ENCODE results near the gene C1orf105.

The C1orf105 gene

GRCh38 chr1:172476218-172476811 is 55.8 kb downstream of the C1orf105 start:
- TF ChIP-seq CTCF (IDR thresholded peaks at IDR 0.05; ENCODE audit: low read depth, low read length): no peak

GRCh38 chr1:172477216-172477615 is 56.7 kb downstream of the C1orf105 start:
- no peak for TF ChIP-seq CTCF (IDR thresholded peaks at IDR 0.05; ENCODE audit: low read depth, low read length)
- no peak overlapping the region for H3K4me3 ChIP-seq (ENCODE audit: low read depth, low read length)

More at GRCh38 chr1:172476218-172476811, 55.8 kb downstream of the C1orf105 start:
- no peak overlapping the region for H3K4me3 ChIP-seq (ENCODE audit: low read depth, low read length)

- no peak overlapping the region for H3K4me3 ChIP-seq (ENCODE audit: low read depth, low read length)
- no peak for TF ChIP-seq CTCF (IDR thresholded peaks at IDR 0.05; ENCODE audit: low read depth, low read length)
Observed at GRCh38 chr1:172477741-172478140, 57.3 kb downstream of the C1orf105 start.

GRCh38 chr1:172478485-172478884 is 58.0 kb downstream of the C1orf105 start:
- no peak for TF ChIP-seq CTCF (IDR thresholded peaks at IDR 0.05; ENCODE audit: low read depth, low read length)
- H3K4me3 ChIP-seq (ENCODE audit: low read depth, low read length): no peak overlapping the region

GRCh38 chr1:172480431-172480830 is 59.9 kb downstream of the C1orf105 start:
- no peak overlapping the region for H3K4me3 ChIP-seq (ENCODE audit: low read depth, low read length)
- no peak for TF ChIP-seq CTCF (IDR thresholded peaks at IDR 0.05; ENCODE audit: low read depth, low read length)

GRCh38 chr1:172482044-172482443 is 61.6 kb downstream of the C1orf105 start:
- TF ChIP-seq CTCF (IDR thresholded peaks at IDR 0.05; ENCODE audit: low read depth, low read length): no peak

GRCh38 chr1:172483448-172483847 is 63.0 kb downstream of the C1orf105 start:
- TF ChIP-seq CTCF (IDR thresholded peaks at IDR 0.05; ENCODE audit: low read depth, low read length): no peak
- no peak overlapping the region for H3K4me3 ChIP-seq (ENCODE audit: low read depth, low read length)

More at GRCh38 chr1:172482044-172482443, 61.6 kb downstream of the C1orf105 start:
- no peak overlapping the region for H3K4me3 ChIP-seq (ENCODE audit: low read depth, low read length)
